AG09319 (cell line): ENCODE measurements around the gene SVIL.
"Not testable (repeated sequence)": the region's sequence is repeated elsewhere in the genome, so short reads cannot be mapped to it uniquely, and the experiment has no call there.

Experiments used
- DNase-seq: peaks from one replicate; pipeline ENCODE4 v3.0.0-alpha.2; 2010; ENCODE audit warnings: low read depth; ENCODE audit errors: extremely low read depth
- TF ChIP-seq, protein P1 (sequence below): IDR thresholded peaks from 2 replicates; pipeline ENCODE4 v1.5.1; 2011; ENCODE audit warnings: low read depth, mild to moderate bottlenecking, inconsistent platforms, low read length, moderate library complexity

Gene SVIL

DNA sequence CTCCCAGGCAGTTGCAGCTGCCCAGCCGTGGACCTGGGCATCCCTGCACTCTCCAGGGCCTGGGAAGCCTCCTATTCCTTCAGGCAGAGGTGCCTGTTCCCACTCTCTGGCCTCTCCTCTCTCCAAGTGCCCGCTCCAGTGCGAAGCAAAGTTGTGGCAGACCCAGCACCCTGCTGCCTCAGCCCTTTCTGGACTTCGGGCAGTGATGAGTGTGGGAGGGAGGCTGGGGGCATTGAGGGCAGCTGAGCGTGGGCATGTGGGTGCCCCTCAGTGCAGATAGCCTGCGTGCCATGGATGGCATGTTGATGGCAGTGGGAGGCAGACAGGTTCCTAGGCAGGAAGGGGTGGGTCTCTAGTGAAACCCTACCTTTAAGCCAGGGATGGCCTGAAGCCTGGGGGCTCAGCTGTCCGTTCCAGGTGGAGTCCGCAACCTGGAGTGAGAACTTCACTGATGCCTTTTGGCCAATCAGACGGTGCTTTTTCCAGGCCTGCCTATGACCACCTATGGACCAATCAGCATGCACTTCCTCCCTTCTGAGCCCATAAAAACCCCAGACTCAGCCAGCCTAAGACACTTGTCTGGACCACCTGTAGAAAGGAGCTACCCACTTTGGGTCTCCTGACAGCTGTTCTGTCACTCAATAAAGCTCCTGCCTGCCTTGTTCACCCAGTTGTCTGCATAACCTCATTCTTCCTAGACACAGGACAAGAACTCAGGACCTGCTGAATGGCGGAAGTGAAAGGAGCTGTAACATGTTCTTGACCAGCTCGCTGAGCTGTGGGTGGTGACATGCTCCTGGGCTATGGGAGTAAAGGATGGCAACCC, 26.1 kb downstream of the SVIL start:
- no peak for DNase-seq
- TF ChIP-seq, protein P1, sequence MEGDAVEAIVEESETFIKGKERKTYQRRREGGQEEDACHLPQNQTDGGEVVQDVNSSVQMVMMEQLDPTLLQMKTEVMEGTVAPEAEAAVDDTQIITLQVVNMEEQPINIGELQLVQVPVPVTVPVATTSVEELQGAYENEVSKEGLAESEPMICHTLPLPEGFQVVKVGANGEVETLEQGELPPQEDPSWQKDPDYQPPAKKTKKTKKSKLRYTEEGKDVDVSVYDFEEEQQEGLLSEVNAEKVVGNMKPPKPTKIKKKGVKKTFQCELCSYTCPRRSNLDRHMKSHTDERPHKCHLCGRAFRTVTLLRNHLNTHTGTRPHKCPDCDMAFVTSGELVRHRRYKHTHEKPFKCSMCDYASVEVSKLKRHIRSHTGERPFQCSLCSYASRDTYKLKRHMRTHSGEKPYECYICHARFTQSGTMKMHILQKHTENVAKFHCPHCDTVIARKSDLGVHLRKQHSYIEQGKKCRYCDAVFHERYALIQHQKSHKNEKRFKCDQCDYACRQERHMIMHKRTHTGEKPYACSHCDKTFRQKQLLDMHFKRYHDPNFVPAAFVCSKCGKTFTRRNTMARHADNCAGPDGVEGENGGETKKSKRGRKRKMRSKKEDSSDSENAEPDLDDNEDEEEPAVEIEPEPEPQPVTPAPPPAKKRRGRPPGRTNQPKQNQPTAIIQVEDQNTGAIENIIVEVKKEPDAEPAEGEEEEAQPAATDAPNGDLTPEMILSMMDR = no peak

DNA sequence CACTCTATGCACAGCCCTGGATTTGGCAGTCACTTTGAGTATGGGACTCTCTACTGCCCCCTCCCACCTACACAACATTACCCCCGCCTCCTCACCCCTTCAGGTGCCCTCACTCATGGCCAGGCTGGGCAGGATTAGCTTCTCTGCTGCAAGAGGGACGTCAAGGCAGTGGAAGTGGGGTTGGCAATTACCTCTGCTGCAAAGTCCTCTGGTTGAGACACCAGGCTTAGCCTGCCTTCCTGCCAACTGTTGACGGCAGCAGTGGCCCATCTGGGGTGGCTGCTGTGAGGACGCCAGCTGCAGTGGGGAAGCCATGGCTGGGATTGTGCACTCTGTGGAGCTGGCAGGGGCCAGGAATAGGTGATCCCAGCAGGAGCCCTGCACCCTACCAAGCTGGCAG, 26.7 kb downstream of the SVIL start:
- TF ChIP-seq, protein P1 = no peak
- no peak for DNase-seq

DNA sequence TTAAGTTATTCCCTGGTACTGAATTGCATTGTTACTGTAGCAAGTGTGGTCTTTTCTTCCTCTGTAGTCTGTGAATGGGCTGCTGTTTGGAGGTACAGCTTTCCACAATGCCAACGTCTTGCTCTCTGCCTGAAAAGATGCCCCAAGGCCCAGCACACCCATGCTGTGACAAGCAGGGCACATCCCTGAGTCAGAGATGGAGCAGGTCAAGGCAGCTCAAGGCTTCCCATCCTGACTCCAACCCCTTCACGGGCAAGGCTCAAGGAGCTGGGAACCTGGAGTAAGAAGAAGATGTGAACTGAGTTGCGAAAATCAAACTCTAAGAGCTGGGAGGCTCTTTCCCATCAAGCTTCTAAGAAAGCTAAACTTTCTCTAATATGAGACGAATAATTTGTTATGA, 27.2 kb downstream of the SVIL start:
- no peak for DNase-seq
- TF ChIP-seq, protein P1 = no peak

DNA sequence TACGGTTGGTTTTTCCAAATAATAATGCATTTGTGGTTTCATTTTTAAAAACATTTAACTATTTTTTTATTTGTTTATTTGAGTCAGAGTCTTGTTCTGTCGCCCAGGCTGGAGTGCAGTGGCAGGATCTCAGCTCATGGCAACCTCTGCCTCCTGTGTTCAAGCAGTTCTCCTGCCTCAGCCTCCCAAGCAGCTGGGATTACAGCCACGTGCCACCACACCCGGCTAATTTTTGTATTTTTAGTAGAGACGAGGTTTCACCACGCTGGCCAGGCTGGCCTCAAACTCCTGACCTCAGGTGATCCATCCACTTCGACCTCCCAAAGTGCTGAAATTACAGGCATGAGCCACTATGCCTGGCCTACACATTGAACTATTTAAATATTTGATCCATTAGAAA, 28.1 kb downstream of the SVIL start:
- not testable (repeated sequence) for DNase-seq

DNA sequence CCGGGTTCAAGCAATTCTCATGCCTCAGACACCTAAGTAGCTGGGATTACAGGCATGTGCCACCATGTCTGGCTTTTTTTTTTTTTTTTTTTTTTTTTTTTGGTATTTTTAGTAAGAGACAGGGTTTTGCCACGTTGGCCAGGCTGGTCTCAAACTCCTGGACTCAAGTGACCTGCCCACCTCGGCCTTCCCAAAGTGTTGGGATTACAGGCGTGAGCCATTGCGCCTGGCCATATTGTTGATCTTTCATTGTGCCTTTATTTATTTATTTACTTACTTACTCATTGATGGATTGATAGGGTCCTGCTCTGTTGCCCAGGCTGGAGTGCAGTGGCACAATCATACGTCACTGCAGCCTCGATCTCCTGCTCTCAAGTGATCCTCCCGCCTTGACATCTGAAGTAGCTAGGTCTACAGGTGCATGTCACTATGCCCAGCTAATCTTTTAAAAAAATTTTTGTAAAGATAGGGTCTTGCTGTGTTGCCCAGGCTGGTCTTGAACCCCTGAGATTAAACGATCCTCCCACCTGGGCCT, 30.4 kb downstream of the SVIL start:
- TF ChIP-seq, protein P1 = no peak
- DNase-seq = no peak

DNA sequence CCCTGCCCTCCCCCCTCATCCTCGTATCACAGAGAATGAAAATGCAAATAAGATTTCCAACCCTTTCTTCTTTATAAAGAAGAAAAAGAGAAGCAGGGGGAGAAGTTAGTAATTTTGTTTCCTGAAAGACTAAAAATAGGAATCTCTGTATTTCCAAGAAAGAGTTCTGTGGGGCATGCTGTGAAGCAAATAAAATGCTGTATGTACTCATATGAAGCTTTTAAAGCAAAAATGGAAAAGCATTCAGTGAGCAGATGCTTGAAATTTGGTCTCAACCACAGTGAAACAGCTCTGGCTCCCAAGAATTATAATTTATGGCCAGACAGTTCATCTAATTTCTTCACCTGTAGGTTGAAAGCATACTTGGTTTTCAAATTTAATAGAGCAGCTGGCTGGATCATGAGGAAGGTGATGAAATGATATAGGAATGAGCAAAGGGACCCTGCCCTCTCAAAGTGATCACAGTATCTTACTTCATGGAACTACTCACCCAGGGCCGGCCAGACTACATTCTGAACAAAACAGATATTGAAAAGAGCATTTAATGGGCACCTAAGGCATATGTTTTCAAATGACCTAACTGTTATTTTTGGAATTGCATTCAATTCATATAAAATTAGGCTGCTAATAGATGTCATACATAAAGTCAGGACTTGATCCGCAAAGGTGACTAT, 31.4 kb downstream of the SVIL start:
- TF ChIP-seq, protein P1 = no peak

DNA sequence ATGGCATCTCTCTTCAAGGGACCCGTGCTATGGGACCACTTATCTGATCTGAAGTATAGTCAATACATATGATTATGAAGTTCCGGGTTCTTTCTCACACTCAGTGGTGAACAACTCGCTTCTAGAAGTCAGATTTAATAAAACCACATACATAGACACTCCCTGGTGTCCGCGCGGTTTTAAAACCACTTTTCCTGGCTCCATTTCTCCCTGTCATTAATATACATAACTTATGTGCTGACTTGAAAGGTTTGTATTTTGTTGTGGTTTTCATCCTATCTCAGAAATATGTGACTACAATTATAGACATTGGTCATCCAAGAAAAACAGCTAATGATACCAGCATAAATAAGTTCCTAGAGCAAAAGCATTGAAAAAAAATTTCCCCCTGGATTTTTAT, 34.0 kb downstream of the SVIL start:
- no peak for DNase-seq
- TF ChIP-seq, protein P1 = no peak

More for the DNA sequence above, 31.4 kb downstream of the SVIL start:
- DNase-seq = no peak
